Fibroblast of pulmonary artery (primary cell): ENCODE data around the gene C17orf67.

Experiments
- DNase-seq: peaks from one replicate; pipeline ENCODE4 v3.0.0-alpha.2; 2010; ENCODE audit warnings: low read depth
- H3K4me3 ChIP-seq: replicated peaks from 2 replicates; pipeline ENCODE4 v1.5.1; 2011; ENCODE audit warnings: low read depth, mild to moderate bottlenecking, control low read depth, low read length, moderate library complexity
- TF ChIP-seq, protein P1 (sequence below): IDR thresholded peaks from 2 replicates; pipeline ENCODE4 v1.5.1; 2011; ENCODE audit warnings: mild to moderate bottlenecking, control low read depth, low read length, inconsistent platforms; ENCODE audit errors: missing control alignments

The C17orf67 gene

DNA sequence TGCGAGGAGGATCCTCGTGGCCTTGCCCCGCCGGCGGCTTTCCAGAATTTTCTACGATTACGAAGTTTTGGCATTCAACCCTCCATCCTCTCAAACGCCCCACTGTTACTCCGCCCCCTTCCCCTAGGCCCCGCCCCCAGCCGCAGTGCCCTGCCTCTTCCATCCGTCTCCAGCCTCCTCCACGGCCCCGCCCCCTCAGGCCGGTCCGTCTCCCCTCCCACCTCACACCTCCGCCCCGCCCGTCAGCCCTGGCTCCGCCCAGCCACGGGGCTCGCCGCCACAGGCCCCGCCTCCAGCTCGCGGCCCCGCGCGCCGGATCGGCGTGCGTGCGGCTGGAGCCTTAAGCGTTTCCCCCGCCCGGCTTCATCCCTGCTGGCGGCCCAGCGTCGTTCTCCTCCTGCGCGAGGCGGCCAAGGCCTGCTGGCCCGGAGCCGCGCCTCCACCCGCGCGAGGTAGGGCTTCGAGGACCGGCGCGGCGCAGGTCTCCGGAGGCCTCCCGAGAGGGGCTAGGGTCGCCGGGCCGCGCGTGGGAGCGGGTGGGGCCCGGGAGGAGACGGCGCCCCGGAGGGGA lies at the start of gene C17orf67, which contains the start of gene DGKE:
C17orf67 (minus strand) TSS at position 112 of the 571 bp plus-strand sequence. CDS start 18,110 bp downstream, outside the sequence.
DGKE (plus strand) TSS at position 343 of the 571 bp plus-strand sequence. CDS start 645 bp downstream, outside the sequence.
- TF ChIP-seq, protein P1, sequence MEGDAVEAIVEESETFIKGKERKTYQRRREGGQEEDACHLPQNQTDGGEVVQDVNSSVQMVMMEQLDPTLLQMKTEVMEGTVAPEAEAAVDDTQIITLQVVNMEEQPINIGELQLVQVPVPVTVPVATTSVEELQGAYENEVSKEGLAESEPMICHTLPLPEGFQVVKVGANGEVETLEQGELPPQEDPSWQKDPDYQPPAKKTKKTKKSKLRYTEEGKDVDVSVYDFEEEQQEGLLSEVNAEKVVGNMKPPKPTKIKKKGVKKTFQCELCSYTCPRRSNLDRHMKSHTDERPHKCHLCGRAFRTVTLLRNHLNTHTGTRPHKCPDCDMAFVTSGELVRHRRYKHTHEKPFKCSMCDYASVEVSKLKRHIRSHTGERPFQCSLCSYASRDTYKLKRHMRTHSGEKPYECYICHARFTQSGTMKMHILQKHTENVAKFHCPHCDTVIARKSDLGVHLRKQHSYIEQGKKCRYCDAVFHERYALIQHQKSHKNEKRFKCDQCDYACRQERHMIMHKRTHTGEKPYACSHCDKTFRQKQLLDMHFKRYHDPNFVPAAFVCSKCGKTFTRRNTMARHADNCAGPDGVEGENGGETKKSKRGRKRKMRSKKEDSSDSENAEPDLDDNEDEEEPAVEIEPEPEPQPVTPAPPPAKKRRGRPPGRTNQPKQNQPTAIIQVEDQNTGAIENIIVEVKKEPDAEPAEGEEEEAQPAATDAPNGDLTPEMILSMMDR, result no peak
- peak within 1 kb of the TSS; percentile 73 for H3K4me3 ChIP-seq
- peak; percentile 96 for DNase-seq

DNA sequence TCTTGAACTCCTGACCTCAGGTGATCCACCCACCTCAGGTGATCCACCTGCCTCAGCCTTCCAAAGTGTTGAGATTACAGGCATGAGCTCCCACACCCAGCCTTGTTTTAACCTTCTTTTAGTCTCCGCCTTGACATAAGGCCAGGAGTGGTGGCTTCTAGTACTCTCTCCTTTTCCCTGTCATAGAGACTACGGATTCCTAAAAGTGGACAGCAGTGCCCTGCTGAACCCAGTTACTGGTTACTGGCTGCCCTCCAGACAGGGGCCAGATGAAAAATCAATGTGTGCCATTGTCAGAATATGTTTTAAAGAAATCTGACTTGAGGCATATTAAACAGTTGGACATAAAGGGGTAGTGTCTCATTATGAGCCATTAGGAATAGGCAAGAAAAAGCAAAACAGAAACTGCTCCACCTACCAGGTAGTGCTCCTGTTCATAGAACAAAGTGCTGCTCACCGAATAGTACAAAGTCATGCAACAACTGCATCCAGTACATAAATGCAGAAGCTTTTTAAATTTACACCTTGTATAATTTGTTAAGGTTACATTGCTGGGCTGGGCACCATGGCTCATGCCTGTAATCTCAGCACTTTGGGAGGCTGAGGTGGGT lies 48.1 kb upstream of the C17orf67 start:
- H3K4me3 ChIP-seq, result no peak overlapping the region
- TF ChIP-seq, protein P1, result no peak
- DNase-seq, result no peak

- H3K4me3 ChIP-seq, result no peak overlapping the region
- TF ChIP-seq, protein P1, result no peak
- DNase-seq, result no peak
Observed at GRCh38 chr17:56880571-56880970, 46.9 kb upstream of the C17orf67 start.

- no peak overlapping the region for H3K4me3 ChIP-seq
- TF ChIP-seq, protein P1, result no peak
- no peak for DNase-seq
Observed at GRCh38 chr17:56880133-56880532, 46.4 kb upstream of the C17orf67 start.

GRCh38 chr17:56879280-56879679 lies 45.6 kb upstream of the C17orf67 start:
- TF ChIP-seq, protein P1, result no peak
- H3K4me3 ChIP-seq, result no peak overlapping the region
- no peak for DNase-seq

GRCh38 chr17:56876766-56877179 lies 43.1 kb upstream of the C17orf67 start:
- peak; percentile 93 for DNase-seq
- TF ChIP-seq, protein P1, result peak; percentile 6
- no peak overlapping the region for H3K4me3 ChIP-seq
